GM21825 (cell line): ENCODE measurements around the gene CLASP1.

Experiments
- ATAC-seq: cut with Tn5 transposase; IDR thresholded peaks from one replicate; pipeline ENCODE4 v1.9.1; 2021; ENCODE audit warnings: mild to moderate bottlenecking, moderate library complexity; ENCODE audit not compliant: unreplicated experiment

CLASP1 gene

GRCh38 chr2:121295911-121296650, 353.2 kb downstream of the CLASP1 start:
- no peak for ATAC-seq

DNA sequence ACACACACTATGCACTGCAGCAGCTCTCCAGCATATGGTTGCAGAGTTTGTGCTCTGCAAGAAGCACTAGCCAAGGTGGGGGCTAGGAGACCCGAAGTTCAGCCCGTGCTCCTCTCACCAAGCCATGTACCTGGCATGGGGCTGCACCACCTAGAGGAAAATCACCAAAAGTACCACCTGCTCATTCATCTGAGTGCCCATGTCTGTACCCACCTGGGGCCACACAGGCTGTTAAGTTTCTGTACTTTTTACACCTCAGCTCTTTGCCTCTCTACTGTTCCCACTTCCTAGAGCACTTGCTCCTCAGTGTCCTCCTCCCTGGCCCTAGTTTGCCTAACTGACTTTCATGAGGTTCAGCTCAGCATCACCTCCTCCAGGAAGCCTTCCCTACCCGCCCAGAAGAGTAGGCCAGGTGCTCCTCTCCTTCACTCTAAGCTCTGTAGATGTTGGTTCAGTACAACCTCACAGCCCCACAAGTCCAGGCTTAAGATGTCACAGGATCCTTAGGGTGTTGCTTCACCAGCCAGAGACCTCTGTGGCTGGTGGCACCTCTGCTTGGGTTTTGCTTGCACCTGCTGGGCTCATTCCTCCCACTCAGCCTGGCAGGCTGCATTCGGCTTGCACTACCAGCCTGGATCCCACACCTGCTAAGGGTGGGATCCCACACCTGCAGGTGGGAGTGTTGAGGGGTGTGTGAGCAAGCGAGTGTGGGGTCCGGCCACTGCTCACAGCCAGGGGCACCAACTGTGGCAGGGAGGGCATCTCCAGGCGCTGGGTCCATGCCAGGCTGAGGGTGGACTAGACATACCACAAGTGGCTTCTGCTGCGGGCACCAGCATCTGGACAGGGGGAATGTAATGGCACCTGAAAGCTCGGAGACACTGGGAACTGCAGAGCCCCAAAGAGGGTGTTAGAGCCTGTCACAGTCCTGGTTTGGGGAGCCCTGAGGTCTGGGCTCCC, 354.1 kb downstream of the CLASP1 start:
- ATAC-seq, result no peak

- no peak for ATAC-seq
These were observed 355.6 kb downstream of the CLASP1 start for GRCh38 chr2:121293450-121294325.

GRCh38 chr2:121291251-121291580, 358.0 kb downstream of the CLASP1 start:
- ATAC-seq, result no peak

GRCh38 chr2:121289271-121289670, 360.0 kb downstream of the CLASP1 start:
- ATAC-seq, result no peak

GRCh38 chr2:121288454-121289231, 360.6 kb downstream of the CLASP1 start:
- no peak for ATAC-seq

DNA sequence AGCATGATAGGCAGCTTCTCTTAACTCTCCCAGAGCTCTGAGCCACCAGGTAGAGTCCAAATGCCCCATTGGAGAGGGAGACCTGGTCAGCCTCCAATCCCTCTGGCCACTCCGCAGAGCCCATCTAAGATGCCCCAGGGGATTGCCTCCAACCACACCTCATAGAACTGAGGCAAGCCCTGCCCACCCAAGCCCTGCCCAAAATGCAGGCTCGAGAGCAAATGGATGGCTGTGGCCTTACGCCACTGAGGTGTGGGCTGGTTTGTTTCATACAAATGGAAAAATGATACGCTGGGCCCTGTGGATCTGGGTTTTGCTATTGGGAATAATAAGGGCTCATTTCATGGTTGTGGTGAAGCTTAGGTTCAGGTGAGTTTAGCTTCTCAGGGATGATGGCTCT, 361.3 kb downstream of the CLASP1 start:
- ATAC-seq, result no peak
